CD1c-positive myeloid dendritic cell (primary cell): ENCODE measurements around the gene UNC13A.

ENCODE experiments used
- DNase-seq: peaks from one replicate; pipeline ENCODE4 v3.0.0-alpha.2; 2016; ENCODE audit errors: extremely low spot score

Gene UNC13A

GRCh38 chr19:17626456-17627015, 61.6 kb downstream of the UNC13A start:
- no peak for DNase-seq

GRCh38 chr19:17625980-17626379, 62.2 kb downstream of the UNC13A start:
- no peak for DNase-seq

- DNase-seq, result no peak
Observed at GRCh38 chr19:17625043-17625442, 63.1 kb downstream of the UNC13A start.

- no peak for DNase-seq
Observed at GRCh38 chr19:17624314-17624991, 63.7 kb downstream of the UNC13A start.

GRCh38 chr19:17623224-17623935, 64.8 kb downstream of the UNC13A start:
- no peak for DNase-seq

- no peak for DNase-seq
Observed at GRCh38 chr19:17620696-17621095, 67.5 kb downstream of the UNC13A start.

- DNase-seq, result no peak
Observed at GRCh38 chr19:17618936-17619335, 69.2 kb downstream of the UNC13A start.

GRCh38 chr19:17618281-17618903, 69.8 kb downstream of the UNC13A start:
- no peak for DNase-seq

- DNase-seq, result no peak
Observed at GRCh38 chr19:17617807-17618192, 70.4 kb downstream of the UNC13A start.

- peak; percentile 17 for DNase-seq
Observed at GRCh38 chr19:17616961-17617806, 71.0 kb downstream of the UNC13A start.

GRCh38 chr19:17616686-17616960, 71.5 kb downstream of the UNC13A start:
- no peak for DNase-seq

- DNase-seq, result no peak
Observed at GRCh38 chr19:17615889-17616685, 72.1 kb downstream of the UNC13A start.

- no peak for DNase-seq
Observed at GRCh38 chr19:17614476-17614875, 73.7 kb downstream of the UNC13A start.

GRCh38 chr19:17611462-17612244, 76.5 kb downstream of the UNC13A start:
- no peak for DNase-seq

- DNase-seq, result peak; percentile 44
Observed at GRCh38 chr19:17610384-17610783, 77.8 kb downstream of the UNC13A start.

GRCh38 chr19:17607936-17608335, 80.2 kb downstream of the UNC13A start:
- DNase-seq, result no peak

GRCh38 chr19:17606590-17607185, 81.5 kb downstream of the UNC13A start:
- DNase-seq, result no peak

GRCh38 chr19:17605761-17606589, 82.2 kb downstream of the UNC13A start:
- DNase-seq, result peak; percentile 97

- no peak for DNase-seq
Observed at GRCh38 chr19:17605117-17605516, 83.0 kb downstream of the UNC13A start.
